SH-SY5Y (cell line): ENCODE data around the gene SLC34A1.

Source experiments
- GATA2 ChIP-seq: IDR thresholded peaks from 2 replicates; pipeline ENCODE4 v1.6.1; 2011; ENCODE audit warnings: mild to moderate bottlenecking, low read depth, low read length
- GATA3 ChIP-seq: IDR thresholded peaks from 2 replicates; pipeline ENCODE4 v1.6.1; 2011; ENCODE audit warnings: low read depth, mild to moderate bottlenecking, low read length, moderate library complexity

DNA sequence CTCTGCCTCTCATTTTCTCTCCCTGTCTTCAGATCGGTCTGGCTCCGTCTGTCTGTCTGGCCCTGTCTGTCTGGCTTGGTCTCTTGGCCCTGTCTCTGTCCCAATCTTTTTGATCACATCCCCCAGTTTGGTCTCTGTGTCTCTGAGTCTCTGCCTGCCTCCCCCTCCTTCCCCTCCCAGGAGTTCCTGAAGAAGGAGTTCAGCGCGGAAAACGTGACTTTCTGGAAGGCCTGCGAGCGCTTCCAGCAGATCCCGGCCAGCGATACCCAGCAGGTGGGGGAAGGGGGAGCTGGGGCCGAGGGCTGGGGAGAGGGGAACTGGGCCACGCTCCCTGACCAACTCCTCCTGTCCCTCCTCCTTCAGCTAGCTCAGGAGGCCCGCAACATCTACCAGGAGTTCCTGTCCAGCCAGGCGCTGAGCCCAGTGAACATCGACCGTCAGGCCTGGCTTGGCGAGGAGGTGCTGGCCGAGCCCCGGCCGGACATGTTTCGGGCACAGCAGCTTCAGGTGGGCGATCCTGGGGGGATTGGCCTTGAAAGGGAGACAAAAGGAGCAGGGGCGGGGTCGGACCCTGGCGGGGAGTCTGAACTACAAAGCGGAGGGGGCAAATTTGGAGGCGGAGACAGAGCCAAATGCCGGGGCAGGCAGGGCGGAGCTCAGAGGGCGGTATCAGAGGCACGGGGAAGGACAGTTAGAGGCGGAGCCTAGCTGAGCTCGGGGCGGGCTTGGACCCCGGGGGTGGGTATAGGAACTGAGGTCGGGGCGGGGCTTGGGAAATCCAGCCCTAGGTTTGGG, 17.5 kb upstream of the SLC34A1 start:
- TF ChIP-seq GATA2 (peak; percentile 35; the same call in 1 of the 2 replicates), GATA3 (no peak)
